DMS53 treated with DMSO at 0.1 percent for 48 hours (cell line): Measurements from ENCODE around the gene PLA2G4D.
A peak's percentile ranks its signal among the peaks of the same experiment; 100 is the strongest.

ENCODE experiments used
- DNase-seq: peaks from one replicate; lab custom pipeline; 2025; ENCODE audit not compliant: unreplicated experiment; lab: John Stamatoyannopoulos, UW

Gene PLA2G4D

DNA sequence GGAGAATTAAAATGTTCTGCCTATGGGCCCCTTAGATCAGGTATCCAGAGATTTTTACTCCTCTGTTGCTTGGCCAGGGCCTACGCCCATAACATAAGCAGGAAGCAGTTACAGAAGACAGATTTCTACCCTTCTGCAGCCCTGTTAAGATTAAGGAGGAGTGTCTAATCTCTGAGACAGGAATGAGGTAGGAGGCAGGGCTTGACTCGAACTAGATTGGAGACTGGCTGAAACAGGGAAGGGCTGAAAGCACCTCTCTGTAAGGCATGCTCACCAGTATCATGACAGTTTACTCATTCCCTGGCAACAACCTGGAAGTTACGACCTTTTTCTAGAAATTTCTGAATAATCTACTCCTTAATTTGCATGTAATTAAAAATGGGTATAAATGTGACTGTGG lies 16.7 kb downstream of the PLA2G4D start:
- DNase-seq: no peak

DNA sequence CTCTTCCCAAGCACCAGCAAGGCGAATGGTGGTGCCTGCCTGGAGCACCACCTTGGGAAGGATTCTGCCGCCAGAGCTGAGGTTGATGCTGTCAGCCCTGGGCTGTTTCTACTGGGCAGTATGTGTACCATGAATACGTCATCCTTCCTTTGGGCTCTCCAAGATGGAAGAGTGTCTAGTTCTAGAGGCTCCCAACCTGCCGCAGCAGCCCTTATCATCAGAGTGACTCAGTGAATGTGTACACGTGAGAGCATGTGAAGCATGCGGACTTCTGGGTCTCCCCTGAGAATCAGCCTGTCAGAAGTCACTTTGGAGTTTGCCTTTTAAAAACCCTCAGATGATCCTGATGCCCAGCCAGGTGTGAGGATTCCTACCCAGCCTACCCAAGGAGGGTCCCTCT lies 20.9 kb downstream of the PLA2G4D start:
- no peak for DNase-seq

DNA sequence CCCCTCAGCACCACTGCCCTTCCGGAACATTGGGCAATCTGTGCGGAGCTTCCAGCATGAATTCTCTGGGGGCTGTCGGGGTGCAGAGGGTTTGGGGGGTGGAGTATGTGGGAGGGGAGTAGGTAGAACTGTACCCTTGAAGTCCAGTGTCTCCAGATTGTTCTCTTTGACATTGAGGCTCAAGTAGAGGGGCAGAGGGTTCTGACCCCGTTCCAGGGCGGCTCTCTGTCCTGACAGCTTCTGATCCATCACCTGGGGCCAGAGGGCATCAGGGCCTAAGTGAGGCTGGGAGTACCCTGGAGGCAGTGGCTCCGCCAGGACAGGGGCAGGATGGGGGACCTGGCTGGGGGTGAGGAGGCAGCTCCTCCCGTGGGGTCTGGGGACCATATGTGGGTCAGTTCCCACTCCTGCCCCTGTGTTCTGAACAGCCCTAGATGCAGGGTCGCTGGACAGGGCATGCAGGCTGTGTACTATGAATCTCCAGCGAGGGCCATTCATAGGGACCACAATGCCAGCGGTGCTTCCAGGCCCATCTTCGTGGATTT lies 22.1 kb downstream of the PLA2G4D start:
- DNase-seq: no peak

DNA sequence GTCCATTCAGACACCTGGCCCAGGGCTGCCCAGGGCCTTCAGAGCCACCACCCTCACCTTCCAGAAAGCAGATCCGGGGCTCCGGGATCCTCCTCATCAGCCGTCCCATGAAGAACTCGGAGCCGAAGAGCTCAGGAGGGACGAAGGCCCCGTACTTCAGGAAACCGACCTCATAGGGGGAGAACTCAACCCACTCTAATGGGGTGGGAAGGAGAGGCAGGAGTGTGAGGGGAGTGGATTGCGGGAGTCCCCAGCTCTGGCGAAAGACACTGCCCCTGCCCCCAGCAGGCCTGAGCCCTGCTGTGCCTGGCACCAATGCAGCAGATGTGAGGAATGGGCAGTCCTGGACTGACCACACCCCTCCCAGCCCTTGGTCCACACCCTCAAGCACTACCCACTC lies 22.6 kb downstream of the PLA2G4D start:
- no peak for DNase-seq

DNA sequence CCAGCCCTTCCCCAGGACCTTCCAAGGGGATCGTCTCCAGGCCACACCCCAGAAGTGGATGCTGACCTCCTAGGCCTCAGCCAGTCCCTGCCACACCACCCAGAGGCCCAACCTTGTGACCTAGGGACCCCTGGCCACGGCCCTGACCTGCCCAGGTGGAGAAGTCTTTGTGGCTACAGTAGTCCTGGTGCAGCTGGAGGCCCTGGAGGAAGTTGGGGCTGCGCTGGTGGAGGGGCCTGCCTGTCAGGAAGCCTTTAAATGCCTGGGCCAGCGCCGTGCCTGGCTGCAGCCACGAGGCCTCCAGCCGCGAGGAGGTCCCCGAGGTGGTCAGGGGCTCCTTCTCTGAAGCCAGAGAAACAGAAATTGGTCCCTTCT lies 23.4 kb downstream of the PLA2G4D start:
- DNase-seq: no peak

DNA sequence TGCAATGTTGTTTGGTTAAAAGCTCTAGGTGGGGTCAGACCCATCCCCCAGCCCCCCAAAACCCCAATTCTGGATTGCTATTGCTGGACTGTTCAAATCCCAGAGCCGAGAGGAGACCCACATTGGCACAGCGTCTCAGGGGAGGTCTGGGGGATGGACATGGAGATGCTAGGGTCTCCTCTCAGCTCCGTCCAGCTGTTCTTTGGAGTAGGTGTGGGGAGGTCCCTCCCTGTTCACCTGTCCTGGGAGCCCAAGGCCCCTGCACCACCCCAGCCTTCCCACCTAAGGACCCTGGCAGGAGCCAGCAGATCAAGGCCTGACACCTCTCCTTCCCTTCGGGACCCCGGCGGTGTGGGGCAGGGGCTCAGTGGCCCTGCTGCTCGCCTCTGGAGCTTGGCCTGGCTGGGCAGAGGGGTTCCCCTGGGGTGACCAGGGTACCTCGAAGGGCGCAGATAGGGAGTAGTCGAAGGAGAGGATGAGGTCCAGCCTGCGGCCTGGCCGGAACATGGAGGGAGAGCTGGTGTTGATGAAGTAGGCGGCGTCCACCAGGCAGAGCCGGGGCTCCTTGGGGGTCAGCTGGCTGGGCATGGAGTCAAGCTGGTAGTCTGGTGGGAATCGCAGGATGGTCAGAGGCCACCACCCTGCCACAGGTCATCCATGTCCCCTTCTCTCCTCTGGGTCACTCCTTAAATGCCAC lies 23.9 kb downstream of the PLA2G4D start:
- DNase-seq: no peak

DNA sequence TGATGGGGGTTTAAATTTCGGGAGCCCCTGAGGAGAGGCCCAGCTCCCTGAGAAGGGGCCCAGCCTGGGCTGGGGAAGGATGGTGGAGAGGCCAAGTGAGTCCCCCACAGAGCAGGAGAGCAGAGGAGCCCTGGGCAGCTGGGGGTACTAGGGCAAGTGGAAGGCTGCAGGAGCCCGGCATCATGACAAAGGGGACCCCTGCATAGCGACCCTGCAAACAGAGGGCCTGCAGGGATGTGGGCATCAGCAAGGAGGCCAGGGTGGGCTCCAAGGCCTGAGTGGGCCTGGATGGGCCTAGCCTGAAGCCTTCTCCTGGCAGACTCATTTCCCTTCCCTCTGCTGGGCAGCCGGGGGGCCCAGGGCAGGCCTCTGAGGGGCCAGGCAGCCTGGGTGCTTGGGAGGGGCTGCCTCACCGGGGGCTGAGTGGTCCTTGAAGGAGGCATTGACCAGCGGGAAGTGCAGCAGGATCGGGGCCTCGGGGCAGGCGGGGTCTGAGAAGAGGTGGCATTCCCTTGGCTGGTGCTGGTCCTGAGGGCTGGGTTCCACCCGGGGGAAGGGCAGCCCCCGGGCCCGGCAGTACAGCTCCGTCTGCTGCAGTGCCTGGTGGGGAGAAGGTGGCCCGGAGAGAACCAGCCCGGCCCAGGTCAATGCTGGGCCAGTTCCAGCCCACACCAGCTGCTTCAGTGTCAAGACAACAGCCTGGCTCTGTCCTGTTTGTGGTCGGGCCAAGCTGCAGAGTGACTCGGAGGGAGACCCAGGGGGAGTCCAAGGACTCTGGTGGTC lies 24.7 kb downstream of the PLA2G4D start:
- no peak for DNase-seq

DNA sequence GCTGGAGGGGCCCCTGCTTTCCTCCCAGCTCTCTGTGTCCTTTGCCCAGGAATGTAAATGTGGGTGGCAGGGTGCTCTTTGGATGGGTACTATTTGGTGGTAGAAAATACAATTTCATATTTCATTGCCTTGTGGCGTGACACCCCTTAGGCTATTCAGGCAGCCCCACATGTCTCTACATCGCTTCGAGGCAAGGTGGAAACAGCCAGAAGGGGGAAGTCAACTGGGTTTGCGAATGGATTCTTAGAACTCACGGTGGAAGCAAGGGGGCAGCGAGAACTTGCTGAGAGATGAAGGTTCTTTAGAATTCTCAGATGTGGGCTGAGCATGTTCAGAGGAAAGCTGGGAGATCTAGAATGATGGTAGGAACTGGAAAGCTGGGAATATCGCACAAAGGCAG lies 25.3 kb downstream of the PLA2G4D start:
- DNase-seq: no peak

DNA sequence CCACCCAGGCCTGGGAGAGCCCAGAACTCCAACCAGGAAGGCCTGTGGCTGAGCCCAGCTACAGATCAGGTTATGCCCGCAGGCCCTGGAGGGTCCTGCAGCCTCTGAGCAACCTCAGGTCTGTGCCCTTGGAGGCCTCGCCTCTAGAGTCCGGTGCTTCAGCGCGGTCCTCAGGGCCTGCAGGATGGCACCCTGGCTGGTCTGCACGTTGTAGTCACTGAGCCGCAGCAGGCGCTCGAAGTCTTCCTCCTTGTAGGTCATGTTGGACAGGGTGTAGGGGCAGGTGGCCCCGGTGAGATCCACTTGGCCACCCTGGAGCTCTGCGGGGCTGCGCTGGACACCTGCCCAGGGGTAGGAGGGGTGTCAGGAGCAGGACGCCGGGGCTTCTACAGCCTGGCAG lies 25.8 kb downstream of the PLA2G4D start:
- no peak for DNase-seq

DNA sequence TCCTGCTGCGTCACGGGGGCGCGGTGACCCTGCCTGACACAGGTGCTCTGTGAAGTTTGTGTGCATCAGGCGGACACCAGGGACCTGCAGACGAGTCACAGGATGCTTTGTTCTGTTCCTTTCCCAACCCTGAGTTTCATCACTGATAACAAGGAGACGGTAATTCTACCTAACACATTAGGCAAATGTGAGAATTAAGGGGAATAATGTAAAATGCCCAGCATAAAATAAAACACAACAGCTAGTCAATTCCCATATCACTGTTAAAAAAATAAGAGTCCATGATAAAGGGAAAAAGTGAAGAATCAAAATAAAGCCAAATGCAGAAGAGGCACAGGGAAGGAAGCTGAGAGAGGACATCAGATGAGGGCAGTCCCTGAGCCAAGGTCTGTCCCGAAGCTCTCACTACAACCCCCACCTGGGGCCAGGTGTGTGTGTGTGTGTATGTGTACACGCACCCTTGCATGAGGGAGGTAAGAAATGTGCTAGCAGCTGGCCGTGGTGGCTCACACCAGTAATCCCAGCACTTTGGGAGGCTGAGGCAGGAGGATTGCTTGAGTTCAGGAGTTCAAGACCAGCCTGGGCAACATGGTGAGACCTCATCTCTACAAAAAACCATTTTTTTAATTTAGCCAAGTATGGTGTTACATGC lies 27.5 kb downstream of the PLA2G4D start:
- no peak for DNase-seq

DNA sequence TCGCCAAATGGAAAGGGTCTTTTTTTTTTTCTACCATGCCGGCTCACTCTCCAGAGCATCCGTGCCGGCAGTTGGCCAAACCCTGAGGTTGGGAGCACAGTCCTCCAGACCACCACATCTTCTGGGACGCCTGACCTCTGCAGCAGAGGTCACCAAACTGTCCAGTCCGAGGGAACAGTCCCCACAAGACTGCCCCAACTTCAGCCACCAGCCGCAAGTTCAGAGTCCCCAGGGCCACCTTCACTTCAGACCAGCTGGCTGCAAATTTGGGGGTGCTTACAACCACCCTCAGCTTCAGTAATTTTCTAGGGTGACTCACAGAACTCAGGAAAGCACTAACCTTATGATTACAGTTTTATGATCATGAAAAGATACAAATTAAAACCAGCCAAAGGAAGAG lies 28.9 kb downstream of the PLA2G4D start:
- no peak for DNase-seq

DNA sequence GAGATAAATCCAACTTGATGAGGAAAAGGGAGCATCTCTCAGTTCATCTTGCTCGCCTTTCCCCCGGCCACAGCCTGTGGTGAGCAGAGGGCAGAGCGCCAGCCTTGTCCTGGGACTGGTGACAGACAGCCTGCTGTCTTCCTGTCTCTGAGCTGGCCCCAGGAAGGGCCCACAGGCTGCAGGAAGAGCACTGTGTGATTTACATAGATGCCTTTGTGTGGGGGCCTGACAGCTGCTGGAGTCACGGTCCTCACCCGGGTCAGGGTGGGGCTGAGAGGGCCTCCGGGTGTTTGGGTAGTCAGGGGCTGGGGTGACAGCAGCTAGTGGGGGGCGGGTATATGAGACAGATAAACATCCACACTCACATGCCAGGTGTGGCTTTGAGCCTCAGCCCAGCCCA lies 29.3 kb downstream of the PLA2G4D start:
- no peak for DNase-seq

DNA sequence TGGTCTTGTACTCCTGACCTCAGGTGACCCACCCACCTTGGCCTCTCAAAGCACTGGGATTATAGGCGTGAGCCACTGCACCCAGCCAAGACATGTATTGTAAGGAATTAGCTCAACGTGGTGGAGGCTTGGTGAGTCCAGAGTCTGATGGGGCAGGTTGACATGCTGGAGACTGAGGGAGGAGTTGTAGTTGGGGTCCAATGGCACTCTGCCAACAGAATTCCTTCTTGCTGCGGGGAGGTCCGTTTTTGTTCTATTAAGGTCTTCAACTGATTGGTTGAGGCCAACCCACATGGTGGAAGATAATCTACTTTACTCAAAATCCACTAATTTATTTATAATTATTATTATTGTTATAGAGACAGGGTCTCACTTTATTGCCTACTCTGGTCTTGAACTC lies 30.1 kb downstream of the PLA2G4D start:
- DNase-seq: no peak

DNA sequence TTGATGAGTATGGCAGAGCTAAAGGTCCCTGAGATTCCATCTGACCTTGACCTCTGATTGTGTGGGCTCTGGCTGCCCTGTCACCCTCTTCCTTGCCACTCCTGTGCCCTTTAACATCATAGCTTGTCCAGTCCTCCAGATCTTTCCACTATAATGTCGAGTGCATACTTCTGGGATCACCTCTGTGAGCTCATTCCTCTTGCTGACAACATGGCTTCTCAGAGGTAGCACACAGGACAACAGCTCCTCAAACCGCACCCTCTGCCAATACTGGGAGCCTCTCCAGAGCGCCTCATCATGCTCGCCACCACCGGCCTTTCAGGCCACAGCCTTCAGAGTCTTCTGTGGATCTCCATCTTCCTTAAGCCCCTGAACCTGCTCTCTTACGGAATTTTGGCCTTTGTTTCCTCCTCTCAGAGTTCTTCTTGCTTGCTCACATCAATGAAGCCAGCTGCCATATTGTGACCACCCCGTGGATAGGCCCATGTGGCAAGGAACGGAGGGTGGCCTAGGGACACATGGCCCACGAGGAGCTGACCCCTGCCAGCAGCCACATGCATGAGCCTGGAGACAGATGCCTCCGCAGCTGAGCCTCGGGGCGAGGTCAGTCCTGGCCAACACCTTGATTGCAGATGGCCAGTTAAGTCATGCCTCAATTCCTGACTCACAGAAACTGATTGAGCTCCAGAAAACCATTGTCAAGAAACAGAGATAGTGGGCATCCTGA lies 31.1 kb downstream of the PLA2G4D start:
- DNase-seq: no peak

DNA sequence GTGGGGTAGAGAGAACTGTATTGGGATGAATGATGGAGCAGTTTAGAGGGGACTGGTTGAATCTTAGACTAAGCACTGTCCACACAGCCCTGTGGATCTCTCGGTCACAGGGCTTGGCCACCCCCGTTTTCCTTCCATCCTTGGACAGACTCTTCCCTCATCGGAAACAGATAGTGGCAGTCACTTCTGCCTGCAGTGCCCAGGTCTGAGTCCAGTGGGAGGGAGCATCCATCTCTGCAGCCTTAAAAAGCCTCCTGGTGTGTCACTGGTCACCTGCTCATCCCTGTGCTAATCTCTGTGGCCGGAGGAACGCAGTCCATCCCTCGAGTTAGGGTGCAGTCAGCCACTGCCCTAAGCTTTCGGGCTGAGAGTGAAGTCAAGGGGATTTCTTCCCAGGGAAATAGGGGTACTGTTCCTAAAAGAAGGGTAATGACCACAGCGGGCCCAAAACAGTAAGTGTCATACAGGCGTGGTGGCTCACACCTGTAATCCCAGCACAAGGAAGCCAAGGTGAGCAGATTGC lies 32.0 kb downstream of the PLA2G4D start:
- no peak for DNase-seq

DNA sequence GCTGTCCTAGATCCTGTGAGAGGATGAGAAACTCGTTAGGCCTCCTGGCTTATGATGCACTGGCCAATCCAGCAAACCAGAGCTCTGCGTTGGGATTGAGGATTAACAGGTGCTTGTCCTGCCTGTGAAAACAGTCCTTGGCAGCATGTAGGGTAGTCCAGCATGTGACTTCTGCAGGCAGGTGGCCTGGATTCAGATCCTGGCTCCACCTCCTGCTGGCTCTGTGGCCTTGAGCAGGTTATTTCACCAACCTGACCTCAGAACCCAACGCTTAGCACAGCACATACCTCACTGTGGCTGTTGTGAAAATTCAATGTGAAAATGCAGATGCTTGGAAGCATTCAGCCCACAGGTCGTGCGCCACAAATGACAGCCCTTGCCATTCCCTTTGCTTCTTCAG lies 33.6 kb downstream of the PLA2G4D start:
- no peak for DNase-seq

DNA sequence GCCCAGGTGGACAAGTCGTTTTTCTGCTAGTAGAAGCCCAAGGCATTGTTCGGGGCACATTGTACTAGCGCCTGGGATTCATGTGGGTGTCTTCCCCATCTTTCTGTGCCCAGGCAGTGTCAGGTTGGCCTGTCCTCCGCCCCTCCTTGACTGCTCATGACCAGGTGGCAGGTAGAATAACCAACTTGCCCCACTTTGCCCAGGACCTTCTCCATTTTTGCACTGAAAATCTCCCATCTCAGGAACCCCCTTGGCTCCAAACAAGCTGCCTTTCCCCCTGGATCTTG lies 33.9 kb downstream of the PLA2G4D start:
- no peak for DNase-seq

DNA sequence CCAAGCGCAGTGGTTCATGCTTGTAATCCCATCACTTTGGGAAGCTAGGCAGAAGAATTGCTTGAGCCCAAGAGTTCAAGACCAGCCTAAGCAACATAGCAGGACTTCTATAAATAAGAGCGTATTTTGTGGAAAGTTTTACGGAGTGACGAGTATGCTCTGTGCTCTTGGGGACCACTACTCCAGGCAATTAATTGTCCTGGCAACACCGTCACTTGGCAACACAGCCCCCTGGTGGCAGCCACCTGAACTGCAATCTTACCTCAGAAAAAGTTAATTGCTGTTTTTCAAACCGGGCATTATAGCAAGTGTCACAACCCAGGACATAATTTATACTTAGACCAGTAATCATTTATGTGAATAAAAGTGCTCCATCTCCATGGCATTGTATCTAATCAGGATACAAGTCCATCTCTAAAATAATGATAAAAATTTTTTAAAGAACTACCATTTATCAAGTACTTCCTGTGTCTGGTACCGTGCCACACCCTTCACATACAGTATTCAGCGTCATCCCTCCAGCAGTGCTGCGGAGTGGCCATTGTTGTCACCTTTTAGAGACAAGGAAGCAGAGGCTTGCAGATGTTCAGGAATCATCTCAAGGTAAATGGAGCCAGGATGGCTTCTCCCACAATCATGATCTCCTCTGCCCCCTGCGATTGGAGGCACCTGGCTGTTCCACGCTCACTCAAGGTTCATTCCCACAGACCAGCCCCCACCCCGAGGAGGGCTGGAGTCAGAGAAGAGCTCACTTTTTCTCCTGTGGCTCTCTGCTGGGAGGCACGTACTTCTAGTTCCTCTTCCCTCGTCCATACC lies 34.5 kb downstream of the PLA2G4D start:
- DNase-seq: peak; percentile 41

DNA sequence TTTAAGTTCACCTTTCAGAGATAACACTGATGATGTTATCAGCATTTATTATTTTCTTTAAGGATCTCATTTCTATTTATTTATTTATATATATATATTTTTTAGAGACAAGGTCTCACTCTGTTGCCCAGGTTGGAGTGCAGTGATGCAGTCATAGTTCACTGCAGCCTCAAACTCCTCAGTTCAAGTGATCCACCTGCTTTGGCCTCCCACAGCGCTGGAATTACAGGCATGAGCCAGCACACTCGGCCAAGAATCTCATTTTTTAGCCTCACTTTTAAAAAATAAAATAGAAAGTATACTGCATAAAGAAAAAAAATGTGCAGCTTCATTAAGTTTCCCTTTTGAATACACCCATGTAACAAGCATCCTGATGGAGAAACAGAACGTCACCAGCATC lies 35.6 kb downstream of the PLA2G4D start:
- DNase-seq: no peak

DNA sequence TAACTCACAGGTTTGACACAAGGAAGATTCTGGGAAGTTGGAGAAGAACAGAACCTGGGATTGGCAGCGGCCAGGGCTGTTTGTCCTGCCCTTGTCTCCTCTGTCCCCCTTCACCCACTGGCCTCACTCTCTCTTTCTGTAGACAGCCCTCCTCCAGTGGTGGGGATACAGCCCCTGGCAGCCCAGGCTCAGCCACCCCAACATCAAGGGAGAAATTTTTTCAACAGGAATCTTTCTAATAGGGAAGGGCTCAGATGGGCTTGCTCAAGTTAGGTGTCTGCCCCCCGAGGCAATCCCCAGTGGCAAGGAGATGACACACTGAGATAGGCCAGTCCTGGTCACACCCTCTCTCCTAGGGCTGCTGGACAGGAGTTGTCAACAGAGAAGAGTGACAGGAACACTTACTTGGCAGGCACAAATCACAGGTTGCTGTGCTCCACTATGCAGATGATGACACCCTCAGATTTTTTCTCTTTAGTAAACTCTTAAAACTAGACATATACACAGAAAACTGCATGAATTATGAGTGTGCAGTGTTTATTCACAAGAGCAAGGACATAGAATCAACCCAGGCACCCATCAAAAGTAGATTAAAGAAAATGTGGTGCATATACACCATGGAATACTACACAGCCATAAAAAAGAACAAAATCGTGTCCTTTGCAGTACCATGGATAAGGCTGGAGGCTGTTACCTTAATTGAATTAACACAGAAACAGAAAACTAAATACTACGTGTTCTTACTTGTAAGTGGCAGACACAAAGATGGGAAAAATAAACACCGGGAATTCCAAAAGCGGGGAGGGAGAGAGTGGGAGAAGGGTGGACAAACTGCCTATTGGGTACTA lies 36.3 kb downstream of the PLA2G4D start:
- DNase-seq: no peak
